Prostate gland (tissue), 2 donors: ENCODE measurements around the gene MYBL2. TPM values are rescaled to one million over a fixed set of nuclear protein-coding genes. Genes with fewer than 3 reads are reported as not detected.

Source experiments
- DNase-seq: peaks from one replicate; pipeline ENCODE4 v3.0.0-alpha.2; 2019; ENCODE audit warnings: low spot score
- H3K27ac ChIP-seq, 2 donors: fragments of 200-600 bp; sonication (generic); 2 replicates each; pipeline ENCODE4 v1.5.1; 2017 to 2019
- H3K27me3 ChIP-seq: fragments of 200-600 bp; sonication (generic); replicated peaks from 2 replicates; pipeline ENCODE4 v1.5.1; 2019; ENCODE audit not compliant: insufficient read depth
- H3K36me3 ChIP-seq, 2 donors: fragments of 200-600 bp; sonication (generic); 1 replicate in 1 of 2; 2 replicates in 1 of 2; pipeline versions ENCODE4 v1.5.1 to v1.8.1; 2017 to 2019
- H3K4me1 ChIP-seq: fragments of 200-600 bp; sonication (generic); replicated peaks from 2 replicates; pipeline ENCODE4 v1.5.1; 2019
- H3K4me3 ChIP-seq, 2 donors: fragments of 200-600 bp; sonication (generic); 2 replicates each; pipeline ENCODE4 v1.5.1; 2017 to 2019
- H3K9me3 ChIP-seq: fragments of 200-600 bp; sonication (generic); 2 replicates; pipeline ENCODE4 v1.5.1; 2017
- POLR2A ChIP-seq: fragments of 450-650 bp; IDR thresholded peaks from one replicate; pipeline ENCODE4 v1.6.1; 2016; ENCODE audit warnings: antibody characterized with exemption, mild to moderate bottlenecking
- POLR2AphosphoS5 ChIP-seq: sonication (generic); formaldehyde crosslinking; IDR thresholded peaks from one replicate; pipeline ENCODE4 v1.6.1; 2017; ENCODE audit warnings: antibody characterized with exemption
- WGBS: methylation state at CpG from one replicate; pipeline ENCODE4 v1.1.5; 2018; 5-methylcytosine and 5-hydroxymethylcytosine counted together
- intact Hi-C: fragments of 100-400 bp; cut with DNase I; formaldehyde crosslinking; loops from one replicate; pipeline ENCODE4 v1.14.2; 2022
- total RNA-seq, 2 donors: library from RNA; depleted of rRNA; stranded (reverse); fragments of >200 nt; gene quantifications; one replicate each; pipeline ENCODE4 v1.1.0, GENCODE V29; 2016
- TF ChIP-seq, protein P1 (sequence below), 4 experiments: fragments of 200-600 bp in 2 of 4; fragments of 450-650 bp in 2 of 4; sonication (generic) in 2 of 4; IDR thresholded peaks; 1 replicate in 3 of 4; 2 replicates in 1 of 4; pipeline ENCODE4 v1.5.1; 2016 to 2019; ENCODE audit warnings: antibody characterized with exemption in 4 of 4, mild to moderate bottlenecking in 2 of 4, moderate library complexity in 2 of 4

Gene MYBL2
- total RNA-seq, 2 donors from 2014 or later, result 0.36 to 11.6 TPM

DNA sequence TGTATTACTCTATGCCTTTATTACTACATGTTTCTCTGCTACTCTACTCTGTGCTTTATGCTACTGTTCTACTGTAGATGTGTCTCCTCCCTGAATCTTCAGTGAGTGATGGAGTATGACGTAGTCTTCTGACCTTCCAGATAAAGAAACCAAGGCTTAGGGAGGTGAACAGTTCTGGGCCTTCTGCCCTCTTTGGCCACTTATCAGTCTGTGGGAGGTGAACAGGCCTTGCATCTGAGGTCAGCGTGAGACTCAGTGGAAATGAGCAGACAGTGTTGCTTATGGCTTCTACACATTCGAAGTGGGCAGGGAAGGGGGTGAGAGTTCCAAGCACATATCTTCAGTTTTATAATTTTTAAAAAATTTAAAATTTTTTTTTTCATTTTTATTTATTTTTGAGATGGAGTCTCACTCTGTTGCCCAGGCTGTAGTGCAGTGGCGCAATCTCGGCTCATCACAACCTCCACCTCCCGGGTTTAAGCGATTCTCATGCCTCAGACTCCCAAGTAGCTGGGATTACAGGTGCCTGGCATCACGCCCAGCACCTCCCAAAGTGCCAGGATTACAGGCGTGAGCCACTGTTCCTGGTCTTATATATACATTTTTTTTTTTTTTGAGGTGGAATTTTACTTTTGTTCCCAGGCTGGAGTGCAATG lies 24.2 kb downstream of the MYBL2 start:
- no peak overlapping the region for H3K4me3 ChIP-seq
- H3K27ac ChIP-seq, result no peak overlapping the region
- no peak for DNase-seq
- no peaks in the 10 kb centered on the region for H3K27me3 ChIP-seq
- 92% methylated on average over 9 of the region's 9 CpGs for WGBS
- intact Hi-C loops, result no loop called here
- no peaks in the 10 kb centered on the region for H3K9me3 ChIP-seq
- no peaks in the 10 kb centered on the region for H3K4me1 ChIP-seq
- TF ChIP-seq POLR2A (no peak), POLR2AphosphoS5 (no peak)
- TF ChIP-seq, protein P1, sequence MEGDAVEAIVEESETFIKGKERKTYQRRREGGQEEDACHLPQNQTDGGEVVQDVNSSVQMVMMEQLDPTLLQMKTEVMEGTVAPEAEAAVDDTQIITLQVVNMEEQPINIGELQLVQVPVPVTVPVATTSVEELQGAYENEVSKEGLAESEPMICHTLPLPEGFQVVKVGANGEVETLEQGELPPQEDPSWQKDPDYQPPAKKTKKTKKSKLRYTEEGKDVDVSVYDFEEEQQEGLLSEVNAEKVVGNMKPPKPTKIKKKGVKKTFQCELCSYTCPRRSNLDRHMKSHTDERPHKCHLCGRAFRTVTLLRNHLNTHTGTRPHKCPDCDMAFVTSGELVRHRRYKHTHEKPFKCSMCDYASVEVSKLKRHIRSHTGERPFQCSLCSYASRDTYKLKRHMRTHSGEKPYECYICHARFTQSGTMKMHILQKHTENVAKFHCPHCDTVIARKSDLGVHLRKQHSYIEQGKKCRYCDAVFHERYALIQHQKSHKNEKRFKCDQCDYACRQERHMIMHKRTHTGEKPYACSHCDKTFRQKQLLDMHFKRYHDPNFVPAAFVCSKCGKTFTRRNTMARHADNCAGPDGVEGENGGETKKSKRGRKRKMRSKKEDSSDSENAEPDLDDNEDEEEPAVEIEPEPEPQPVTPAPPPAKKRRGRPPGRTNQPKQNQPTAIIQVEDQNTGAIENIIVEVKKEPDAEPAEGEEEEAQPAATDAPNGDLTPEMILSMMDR (IDR thresholded peaks at IDR 0.05), result no peak
- H3K36me3 ChIP-seq, result no peaks in the 10 kb centered on the region

DNA sequence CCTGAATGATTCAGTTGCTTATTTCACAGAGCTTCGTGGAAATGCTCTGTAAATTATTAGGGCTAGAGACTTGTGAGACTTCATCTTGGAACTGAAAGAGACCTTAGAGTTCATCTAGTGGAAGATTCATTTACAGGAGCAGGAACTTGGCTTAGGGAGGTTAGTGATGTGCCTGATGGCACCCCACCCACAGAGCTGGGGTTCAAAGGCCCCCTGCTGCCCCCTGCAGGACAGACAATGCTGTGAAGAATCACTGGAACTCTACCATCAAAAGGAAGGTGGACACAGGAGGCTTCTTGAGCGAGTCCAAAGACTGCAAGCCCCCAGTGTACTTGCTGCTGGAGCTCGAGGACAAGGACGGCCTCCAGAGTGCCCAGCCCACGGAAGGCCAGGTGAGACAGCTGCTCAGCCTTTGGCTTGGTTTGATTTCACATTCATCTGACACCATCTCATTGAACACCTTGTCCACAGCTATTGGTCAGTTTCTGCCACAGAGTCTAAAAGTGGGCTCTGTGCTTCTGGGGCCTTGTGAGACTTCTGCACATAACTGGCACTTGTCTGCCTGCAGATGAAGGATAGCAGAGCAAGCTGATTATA lies 25.1 kb downstream of the MYBL2 start:
- Histone ChIP-seq H3K27me3 (no peaks in the 10 kb centered on the region), H3K4me3 (no peak overlapping the region), H3K4me1 (no peaks in the 10 kb centered on the region), H3K27ac (no peak overlapping the region), H3K9me3 (no peaks in the 10 kb centered on the region), H3K36me3 (no peaks in the 10 kb centered on the region)
- no peak for DNase-seq
- intact Hi-C loops, result no loop called here
- WGBS, result 89% methylated on average over 5 of the region's 5 CpGs
- no peak for TF ChIP-seq POLR2AphosphoS5
- TF ChIP-seq, protein P1 (IDR thresholded peaks at IDR 0.05), result peak in 3 of 4 experiments; percentile 18 to 32 (median 18)

DNA sequence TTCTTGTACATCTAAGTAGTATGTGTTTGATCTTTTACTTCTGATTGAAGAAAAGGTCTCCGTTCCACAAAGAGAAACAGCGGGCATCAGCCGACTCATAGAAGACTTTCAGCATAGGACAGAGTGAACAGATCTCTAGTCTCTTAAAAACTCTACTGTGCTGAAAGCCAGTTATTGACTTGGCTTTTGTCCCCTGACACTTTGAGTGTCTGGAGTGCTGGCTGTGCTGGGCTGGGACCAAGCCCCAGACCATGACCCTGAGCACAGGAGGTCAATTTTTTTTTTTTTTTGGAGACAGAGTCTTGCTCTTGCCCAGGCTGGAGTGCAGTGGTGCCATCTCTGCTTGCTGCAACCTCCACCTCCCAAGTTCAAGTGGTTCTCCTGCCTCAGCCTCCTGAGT lies 27.8 kb downstream of the MYBL2 start:
- Histone ChIP-seq H3K4me1 (no peaks in the 10 kb centered on the region), H3K27me3 (no peaks in the 10 kb centered on the region), H3K27ac (no peak overlapping the region), H3K4me3 (no peak overlapping the region), H3K36me3 (no peaks in the 10 kb centered on the region), H3K9me3 (no peaks in the 10 kb centered on the region)
- DNase-seq, result no peak
- intact Hi-C loops, result no loop called here
- 91% methylated on average over 3 of the region's 3 CpGs for WGBS
- TF ChIP-seq POLR2A (no peak), POLR2AphosphoS5 (no peak)
- TF ChIP-seq, protein P1 (IDR thresholded peaks at IDR 0.05), result no peak

DNA sequence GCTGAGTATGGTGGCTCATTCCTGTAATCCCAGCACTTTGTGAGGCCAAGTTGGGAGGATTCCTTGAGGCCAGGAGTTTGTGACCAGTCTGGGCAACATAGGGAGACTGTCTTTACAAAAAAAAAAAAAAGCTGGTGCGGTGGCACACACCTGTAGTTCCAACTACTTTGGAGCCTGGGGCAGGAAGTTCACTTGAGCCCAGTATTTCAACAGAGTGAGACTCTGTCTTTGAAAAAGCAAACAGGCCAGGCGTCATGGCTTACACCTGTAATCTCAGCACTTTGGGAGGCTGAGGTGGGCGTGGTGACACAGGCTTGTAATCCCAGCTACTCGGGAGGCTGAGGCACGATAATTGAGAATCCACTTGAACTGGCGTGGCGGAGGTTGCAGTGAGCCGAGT lies 28.7 kb downstream of the MYBL2 start:
- Histone ChIP-seq H3K4me1 (no peaks in the 10 kb centered on the region), H3K9me3 (no peaks in the 10 kb centered on the region), H3K27ac (no peak overlapping the region), H3K4me3 (no peak overlapping the region), H3K27me3 (no peaks in the 10 kb centered on the region), H3K36me3 (no peaks in the 10 kb centered on the region)
- TF ChIP-seq POLR2A (no peak), POLR2AphosphoS5 (no peak)
- TF ChIP-seq, protein P1 (IDR thresholded peaks at IDR 0.05), result no peak
- DNase-seq, result no peak
- intact Hi-C loops, result no loop called here
- 91% methylated on average over 8 of the region's 8 CpGs for WGBS
